ENCODE measurements around the gene RASEF.

RASEF gene

DNA sequence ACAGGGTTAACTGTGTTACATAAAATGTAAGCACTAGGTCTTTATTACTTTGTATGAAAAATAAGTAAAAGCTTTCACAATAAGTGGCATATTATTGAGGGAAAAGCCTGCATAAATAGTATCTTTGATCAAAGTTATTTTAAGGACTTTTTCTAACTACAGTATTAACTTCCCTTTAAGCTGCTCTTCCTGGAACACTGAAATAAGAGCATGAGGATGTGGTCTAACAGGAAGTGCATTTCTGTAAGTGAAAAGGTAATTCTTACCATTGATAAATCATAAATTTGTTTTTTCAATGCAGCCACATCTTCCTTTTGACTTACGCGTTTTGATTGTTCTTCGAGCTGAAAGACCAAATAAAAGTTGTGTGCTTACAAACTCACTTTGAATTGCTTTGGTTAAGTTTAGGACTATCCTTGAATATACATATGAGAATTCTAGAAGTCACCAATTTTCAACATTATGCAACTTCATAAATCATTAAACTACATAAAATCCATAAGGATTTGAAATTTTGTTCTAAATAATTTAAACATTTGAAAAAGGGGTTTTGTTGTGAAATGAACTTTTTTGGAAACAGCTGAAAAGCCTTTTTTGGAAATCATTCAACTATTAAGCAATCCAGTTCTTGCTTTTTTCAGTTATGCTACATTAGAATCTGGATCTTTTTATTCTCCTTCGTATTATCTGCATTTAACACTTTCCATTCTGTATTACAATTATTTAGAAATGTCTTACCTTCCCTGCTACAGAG lies 50.6 kb downstream of the RASEF start:
- no peak for DNase-seq

DNA sequence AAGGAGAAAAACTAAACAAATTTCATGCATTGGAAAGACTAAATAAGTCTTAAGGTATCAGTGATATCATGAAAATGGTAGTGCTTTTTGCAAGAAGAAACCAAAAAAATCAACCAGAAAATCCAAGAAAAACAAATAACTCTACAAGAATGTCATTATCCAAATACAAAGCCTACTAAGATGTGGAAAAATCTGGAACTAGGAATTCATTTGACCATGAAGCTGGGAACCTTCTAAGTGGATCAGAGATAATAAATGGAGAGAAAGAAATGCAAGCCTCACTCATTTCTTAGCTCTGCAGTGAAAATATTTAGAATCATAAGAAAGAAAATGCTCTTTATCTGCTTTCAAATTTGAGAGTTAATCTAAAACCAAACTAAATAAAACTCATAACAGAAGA lies 51.3 kb downstream of the RASEF start:
- no peak for DNase-seq

DNA sequence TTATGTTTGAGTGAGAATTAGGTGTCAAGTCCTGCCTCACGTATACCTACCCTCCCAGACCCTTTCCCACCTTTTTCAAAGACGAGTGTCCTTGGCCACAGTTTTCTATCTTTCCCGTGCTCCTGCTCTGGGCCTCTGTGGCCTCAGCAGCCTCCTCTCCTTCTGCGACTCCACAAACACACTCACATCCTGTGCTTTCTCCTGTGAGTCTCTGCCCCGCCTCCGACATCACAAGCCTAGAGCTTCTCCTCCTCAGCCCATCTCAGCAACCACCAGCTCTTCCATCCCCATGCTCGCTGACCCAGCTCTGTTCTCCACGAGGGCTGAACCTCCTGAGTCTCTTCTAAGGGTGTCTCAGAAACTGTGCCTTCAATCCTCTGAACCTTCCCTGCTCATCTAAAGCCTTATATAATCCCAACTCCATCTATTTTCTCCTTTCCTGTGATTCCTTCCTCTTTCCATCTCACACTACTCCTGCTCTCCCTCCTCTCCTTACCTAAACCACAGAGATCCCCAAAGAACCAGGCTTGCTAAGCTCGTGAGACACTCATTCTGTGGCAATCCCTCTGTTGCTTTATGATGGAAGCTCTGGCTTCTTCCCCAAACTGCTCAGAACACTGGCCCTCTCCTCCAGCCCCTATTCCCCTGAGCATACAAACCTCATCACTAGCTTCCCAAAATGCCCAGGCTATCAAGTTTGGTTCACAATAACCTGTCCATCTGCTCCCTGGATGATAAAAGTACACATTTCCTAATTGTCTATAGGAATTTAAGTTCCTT lies 55.2 kb downstream of the RASEF start:
- DNase-seq = no peak

DNA sequence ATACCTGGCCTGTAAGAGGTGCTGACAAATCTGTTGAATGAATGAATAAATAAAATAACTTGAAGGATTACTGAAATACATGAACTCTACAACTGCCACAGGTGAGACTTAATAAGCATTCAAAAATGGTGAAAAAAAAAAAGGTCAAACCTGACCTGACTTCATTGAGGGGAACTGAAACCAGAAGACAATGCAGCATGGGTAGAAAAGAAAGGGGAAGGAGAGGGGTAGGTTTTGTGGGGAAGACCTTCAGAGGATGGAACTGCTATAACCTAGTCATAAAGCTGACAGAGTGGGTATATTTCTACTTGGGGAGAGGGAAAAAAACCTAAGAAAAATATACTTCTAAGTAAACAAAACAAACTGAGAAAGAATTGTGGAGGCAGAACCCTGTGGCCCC lies 56.6 kb downstream of the RASEF start:
- no peak for DNase-seq

DNA sequence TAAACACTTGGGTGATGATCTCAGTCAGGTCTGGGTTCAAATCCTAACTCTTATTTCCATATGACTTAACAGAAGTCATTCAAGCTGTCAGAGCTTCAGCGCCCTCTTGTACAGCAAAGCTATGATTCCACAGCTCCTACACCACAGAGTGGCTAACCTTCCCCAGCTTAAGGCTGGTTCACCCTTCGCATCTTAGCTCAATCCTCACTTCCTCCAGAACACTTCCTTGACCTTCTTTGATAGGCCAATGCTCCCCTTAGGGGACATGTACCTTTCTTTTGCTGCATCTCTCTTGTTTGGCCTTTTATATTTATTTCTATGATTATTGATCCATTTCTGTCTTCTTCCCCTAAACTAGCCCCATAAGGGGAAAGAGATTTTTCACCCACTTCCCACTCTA lies 57.0 kb downstream of the RASEF start:
- no peak for DNase-seq

DNA sequence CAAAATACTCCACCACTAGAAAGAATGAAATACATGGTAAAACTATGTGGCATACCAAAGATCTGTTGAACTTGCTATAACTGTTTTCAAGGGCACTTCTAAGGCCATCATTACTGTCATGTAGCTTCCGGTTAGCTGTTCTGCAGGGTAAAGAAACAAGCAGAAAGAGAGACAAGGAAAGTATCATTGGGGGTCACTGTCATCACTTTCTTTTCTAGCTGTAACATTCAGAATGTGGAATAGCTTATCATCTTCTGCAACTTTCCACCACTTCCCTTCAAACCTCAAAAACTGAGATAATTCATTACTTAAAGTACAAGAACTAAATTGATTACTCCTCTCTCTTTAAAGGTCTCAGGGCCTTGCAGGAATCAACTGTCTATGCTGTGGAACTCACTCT lies 57.6 kb downstream of the RASEF start:
- no peak for DNase-seq

DNA sequence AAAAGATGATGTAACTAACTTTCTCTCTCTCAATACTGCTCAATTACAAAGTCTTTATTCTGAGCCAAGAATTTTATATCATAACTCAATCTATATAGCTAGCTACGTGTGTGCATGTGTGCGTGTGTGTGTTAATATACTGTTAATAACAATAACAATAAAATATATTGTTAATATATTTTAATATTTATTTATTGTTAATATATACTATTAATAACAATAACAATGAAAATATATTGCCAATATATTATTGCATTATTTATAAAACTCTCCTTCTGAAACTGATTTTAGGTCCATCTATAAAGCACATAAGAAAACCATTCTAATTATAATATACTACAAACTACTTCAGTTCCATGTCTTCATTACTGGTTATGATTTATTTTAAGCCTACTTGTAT lies 60.6 kb downstream of the RASEF start:
- no peak for DNase-seq

DNA sequence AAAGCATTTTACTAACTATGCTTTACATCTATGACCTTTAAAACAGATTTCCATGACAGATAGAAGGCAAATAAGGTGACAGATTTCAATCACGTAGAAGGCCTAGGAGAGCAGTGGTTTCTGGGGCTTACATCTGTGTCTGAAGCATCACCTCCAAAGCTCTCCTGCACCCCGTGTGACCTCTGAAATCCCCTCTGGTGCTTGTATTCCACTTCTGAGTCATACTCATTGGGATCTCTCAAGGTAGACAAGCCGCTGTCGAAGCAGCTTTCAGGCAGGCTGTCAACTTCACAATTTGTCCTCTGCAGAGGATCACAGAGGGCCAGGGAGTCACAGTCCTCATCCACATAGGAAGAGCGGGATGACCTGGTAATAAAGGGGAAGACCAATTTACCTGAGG lies 62.2 kb downstream of the RASEF start:
- no peak for DNase-seq

DNA sequence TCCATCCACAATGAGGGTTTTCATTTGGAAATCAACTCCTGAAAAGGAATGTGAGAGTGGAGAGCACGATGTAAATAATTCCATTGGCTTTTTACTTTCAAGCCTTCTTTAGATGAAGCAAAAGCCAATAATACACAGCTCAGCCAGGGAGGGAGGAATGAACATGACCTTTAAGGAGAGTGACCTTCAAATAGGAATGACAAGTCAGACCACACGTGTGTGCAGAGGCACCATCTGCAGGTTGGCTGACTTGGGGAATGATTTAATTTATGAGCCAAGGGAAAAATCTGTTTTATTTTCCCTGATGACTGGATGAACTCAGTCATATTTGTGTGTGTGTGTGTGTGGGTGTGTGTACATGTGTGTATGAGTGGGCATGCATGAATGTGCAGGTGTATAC lies 64.5 kb downstream of the RASEF start:
- DNase-seq = no peak

DNA sequence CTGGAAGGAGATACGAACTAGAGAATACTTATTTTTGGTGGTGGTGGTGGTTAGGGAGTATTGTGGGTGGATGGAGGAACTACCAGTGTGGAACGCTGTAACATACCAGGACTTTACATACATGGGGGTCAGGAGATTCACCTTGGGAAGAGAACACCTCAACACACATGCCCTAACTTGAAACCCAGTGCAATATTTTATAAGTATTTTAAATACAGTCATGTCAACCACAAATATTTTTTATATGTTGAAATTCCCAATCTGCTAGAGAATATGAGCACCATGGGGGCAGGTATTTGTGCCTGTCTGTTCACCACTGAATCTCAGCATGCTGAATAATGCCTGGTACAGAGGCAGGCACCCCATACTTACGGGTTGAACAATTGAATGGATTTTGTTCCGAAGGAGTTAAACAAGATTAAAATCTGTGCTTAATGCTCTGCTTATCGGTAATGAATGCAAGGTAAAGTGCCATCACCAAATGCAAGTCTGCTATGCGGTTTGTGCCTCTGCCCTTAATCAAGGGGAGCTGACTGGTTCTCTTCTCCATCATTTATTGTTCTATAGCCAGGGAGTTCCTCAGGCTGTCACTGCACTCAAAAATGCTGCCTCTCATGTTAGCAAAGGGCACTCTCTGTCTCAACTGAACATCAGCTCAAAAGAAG lies 65.3 kb downstream of the RASEF start:
- no peak for DNase-seq

DNA sequence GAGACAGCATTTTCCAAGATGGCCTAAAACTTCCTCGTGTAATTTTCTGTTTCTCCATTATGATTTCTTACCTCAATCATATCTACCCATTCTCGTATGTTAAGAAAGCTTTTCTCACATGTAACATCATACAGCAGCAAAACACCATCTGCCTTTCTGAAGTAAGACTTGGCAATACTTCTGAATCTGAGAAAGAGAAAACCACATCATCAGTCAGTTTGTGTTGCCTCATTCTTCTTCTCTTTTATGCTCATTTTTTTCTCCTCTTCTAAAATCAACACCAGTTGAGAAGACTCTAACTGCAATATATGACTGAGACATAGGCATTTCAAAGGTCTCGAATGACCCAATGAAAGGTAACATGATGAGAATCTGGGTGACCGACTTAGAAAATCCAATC lies 66.0 kb downstream of the RASEF start:
- DNase-seq = no peak

DNA sequence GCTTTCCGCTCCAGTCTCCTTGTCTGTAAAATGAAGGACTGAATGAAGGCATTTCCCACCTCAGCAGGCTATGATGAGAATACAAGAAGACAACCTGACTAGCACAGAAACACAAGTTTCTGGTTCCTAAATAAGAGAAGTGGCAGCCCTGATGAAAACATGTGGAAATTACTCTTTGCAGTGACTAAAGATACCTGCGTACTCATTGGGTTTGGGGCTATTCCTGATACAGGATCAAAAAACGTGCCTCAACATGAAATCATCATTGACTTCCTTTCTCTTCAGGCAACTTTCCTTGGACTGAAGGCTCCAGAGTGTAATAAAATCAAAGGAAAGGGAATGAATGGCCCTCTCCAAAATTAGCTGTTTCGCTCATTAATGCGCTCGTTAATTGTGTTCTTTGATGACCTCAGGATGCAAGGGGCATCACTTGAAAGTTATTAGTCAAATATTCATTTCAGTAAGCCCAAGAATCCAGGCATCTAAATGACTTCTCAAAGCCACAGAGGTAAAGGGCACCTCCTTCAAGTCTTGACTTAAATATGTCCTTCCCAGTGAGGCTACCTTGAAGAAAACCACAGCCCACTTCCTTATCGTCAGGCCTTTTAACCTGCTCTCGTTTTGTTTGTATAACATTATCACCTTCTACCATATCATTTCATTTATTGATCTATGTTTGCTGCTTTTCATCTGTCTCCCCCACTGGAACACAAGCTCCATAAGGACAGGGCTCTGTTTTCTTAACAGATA lies 68.9 kb downstream of the RASEF start:
- no peak for DNase-seq

DNA sequence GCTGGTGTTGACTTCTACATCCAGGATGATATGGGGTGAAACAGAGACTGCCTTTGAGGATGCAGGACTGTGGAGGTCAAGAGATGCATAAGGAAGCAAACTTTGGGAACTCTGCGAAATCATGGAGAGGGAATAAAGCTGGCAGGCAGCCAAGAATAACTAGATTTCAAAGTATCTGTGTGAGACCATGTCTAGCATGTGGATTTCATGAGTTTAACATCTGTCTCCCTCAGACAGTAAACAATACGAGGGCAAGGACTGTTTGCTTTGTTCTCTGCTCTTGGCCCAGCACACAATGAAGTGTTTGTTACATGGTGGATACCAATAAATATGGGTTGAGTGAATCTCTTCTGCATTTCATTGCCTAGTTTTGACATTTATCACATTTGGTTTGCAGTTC lies 71.3 kb downstream of the RASEF start:
- DNase-seq = no peak

DNA sequence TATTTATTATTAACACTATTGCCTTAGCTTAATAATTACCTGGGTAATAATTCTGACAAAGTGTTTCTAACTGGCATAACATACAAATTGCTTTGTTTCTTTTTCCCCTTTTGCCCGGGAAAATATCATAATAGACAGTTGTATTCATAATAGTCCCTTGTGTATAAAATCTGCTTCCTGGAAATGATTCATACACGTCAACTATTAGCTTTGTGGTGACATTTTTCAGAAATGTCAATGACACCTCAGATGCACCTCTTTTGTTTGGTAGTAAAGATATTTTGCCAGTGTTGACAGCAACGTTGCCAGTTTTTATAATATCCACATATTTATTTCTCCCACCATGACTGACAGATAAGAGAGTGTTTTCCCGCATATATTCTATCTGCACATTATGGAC lies 73.0 kb downstream of the RASEF start:
- DNase-seq = no peak

DNA sequence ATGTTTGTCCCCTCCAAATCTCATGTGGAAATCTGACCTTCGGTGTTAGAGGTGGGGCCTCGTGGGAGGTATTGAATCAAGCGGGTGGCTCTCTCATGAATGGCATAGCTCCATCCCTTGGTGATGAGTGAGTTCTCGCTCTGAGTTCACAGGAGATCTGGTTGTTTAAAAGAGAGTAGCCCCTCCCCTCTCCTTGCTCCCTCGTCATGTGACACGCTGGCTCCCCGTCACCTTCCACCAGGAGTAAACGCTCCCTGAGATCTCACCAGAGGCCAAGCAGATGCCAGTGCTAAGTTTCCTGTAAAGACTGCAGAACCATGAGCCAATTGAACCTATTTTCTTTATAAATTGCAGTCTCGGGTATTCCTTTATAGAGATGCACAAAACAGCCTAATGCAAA lies 74.5 kb downstream of the RASEF start:
- DNase-seq = no peak

DNA sequence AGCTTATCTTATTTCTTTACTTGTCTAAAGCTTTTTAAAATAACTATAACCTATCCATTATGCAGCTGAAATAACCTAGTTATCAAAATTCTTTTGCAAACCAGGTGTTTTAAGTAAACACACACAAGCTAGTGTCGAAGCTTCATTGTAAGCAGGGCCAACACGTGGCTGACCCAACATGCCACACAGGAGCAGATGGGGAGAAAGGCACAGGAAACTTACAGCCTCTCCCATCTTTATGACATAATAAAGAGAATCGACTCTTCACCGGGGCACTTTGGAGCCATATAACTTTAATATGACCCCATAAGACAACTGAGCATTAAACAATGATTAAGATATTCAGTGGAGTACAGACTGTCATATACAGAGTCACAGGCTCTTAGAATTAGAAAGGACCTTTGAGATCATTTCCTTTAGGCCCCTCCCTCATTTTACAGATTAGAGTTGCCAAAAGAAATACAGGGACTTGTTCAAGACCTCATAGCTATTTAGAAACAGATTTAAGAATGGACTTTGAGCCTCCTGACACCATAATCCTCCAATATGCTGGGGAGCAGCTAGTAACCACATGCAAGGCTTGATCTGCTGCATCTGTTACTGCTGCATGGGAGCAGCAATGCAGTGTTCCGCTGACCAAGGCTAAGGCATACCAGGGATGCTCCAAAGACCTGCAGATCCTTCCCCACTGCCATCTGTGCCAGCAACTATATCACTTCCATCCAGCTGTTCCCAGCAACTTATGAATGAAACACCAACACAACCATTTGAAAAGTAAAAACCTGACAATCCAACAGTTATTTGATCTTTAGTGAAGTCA lies 75.4 kb downstream of the RASEF start:
- no peak for DNase-seq

DNA sequence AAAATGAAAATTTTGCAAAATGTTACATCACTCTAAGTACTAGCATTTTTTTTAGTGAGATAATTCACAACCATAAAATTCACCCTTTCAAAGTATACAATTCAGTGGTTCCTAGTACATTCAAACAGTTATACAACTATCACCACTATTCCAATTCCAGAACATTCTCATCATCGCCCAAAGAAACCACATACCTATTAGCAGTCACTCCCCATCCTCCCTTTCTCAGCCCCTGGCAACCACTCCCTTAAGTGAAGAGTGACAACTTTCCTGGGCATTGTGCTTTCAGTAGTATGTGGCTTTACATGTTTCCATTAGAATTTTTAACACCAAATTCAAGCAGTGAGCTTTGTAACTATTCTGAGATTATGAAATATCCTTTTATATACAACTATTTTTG lies 81.4 kb downstream of the RASEF start:
- no peak for DNase-seq

DNA sequence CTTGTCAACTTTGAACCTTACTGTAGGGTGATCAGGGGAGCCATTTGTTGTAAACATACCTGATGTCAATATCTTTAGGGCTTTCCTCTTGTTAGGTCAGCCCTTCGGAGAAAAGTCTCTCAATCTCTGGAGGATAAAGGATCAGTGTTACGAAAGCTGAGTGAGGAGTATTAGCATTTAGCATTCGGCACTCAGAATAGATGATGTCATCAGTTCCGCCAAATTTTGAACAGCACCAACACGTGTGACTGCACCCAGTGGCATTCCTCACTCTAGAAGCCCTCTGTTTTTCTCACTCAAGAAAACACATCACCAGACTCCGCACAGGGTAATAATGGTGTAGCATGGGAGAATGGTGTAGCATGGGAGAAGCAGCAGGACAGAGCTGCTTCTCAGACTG lies 87.8 kb downstream of the RASEF start:
- DNase-seq = no peak

DNA sequence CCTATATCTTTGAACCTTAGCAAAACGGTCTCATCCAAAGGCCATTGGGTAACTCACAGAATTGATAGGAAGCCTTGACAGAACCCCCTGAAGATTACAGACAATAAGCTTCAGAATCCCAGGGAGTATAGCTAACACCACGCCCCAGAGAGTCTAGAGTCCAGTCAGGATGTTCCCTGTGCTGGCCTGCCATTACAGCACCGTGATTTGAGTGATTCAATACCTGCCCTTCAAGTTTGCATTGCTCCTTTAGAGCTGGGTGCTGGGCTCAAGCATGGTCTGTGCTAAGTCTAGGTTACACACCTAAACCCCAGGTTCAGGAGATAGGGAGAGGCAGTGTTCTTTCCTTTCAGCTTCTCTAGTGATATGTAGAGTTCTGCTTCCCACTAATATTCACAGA lies 90.5 kb downstream of the RASEF start:
- DNase-seq = no peak

DNA sequence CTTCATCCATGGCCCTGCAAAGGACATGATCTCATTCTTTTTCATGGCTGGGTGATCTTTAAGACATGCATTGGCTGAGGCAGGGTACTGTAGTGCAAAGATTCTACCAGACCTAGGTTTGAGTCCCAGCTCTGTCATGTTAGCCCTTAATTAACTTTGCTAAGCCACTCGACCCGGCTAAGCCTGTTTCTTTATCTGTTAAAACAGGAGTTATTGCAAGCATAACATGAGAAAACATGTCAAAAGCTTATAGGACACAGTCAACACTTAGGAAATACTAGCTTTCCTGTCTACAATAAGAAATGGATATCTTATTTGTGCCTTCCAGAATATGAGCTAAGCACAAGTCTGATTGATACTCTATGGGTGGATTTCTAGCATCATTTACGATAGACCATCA lies 92.6 kb downstream of the RASEF start:
- DNase-seq = no peak

DNA sequence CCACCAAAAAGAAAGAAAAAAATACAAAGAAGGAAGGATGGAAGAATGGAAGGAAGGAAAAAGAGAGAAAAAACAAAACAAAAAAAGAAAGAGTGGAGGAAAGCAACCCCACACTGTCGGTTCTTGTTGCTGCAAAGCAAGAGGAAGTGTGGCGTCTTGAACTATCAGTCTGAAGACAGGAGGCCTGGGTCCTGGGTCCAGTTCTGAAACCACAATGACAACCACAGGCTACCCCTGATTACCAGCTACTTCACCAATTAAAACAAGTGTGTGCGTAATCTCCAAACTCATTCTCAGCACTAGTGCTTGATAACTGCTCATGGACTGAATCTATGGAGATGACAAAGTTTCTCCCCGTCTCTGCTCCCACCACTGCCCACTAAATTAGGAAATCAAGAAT lies 93.7 kb downstream of the RASEF start:
- DNase-seq = no peak

DNA sequence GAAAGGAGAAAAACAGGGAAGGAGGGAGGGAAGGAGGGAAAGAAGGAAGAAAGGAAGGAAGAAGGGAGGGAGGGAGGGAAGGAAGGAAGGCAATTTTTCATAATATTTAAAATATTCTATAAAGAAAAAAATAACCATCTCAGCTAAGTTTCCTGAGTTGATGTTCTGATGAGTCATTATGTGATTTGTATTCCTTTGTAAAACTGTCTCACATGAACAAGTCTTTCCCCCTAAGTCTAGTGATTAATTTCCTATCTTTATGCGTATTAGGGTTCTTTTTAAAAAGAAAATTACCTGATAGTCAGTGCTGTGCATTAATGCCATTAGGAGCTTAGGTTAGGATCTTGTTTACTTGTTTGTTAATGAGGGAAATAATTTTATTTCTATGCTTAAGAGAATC lies 94.1 kb downstream of the RASEF start:
- DNase-seq = no peak

DNA sequence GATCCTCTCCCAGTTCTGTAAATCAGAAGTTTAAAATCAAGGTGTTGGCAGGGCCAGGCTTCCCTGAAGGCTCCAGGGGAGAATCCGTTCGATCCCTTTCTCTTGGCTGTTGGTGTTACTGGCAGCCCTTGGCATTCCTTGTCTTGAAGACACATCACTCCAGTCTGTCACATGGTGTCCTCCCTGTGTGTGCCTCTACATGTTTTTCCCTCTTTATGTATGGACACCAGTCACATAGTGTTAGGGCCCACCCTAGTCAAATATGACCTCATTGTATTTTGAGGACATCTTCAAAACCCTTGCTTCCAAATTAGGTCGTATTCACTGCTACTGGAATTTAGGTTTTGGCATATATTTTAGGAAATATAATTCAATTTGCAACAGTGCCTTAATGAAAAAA lies 94.6 kb downstream of the RASEF start:
- no peak for DNase-seq

All from CD4-positive, alpha-beta T cell treated with Interleukin-4 for 4 hours (primary cell).